Colonic mucosa (tissue), 4 donors: ENCODE measurements around the gene POMGNT1. TPM values are rescaled to one million over a fixed set of nuclear protein-coding genes. Genes with fewer than 3 reads are reported as not detected.
A peak's percentile ranks its signal among the peaks of the same experiment; 100 is the strongest.

Experiments
- DNase-seq: peaks from one replicate; pipeline ENCODE4 v3.0.0-alpha.2; 2020
- H3K27ac ChIP-seq: fragments of 200-600 bp; one replicate; pipeline ENCODE4 v1.8.0; 2021
- H3K27me3 ChIP-seq: fragments of 200-600 bp; one replicate; pipeline ENCODE4 v1.8.0; 2021
- H3K36me3 ChIP-seq: fragments of 200-600 bp; one replicate; pipeline ENCODE4 v1.8.0; 2021
- H3K4me1 ChIP-seq: fragments of 200-600 bp; one replicate; pipeline ENCODE4 v1.8.0; 2021; ENCODE audit warnings: mild to moderate bottlenecking
- H3K4me3 ChIP-seq: fragments of 200-600 bp; one replicate; pipeline ENCODE4 v1.8.0; 2021
- H3K9ac ChIP-seq, 2 donors: one replicate each; pipeline ENCODE4 v1.7.0; 2013; ENCODE audit warnings: control low read depth in 2 of 2, low read depth in 2 of 2, low read length in 2 of 2
- H3K9me3 ChIP-seq: fragments of 200-600 bp; one replicate; pipeline ENCODE4 v1.8.0; 2021
- CTCF ChIP-seq: fragments of 200-600 bp; IDR thresholded peaks from one replicate; pipeline ENCODE4 v1.8.0; 2022; ENCODE audit warnings: antibody characterized with exemption, mild to moderate bottlenecking
- intact Hi-C: fragments of 100-400 bp; cut with DNase I; formaldehyde crosslinking; loops from one replicate; pipeline ENCODE4 v1.14.1; 2022
- total RNA-seq, 2 donors: library from RNA; stranded (reverse); fragmentation: NEBNext Ultra II Directional in 1 of 2; extraction: Animal tissue kit (Norgen Biotek cat#: 25700) in 1 of 2; gene quantifications; one replicate each; pipeline ENCODE4 v1.2.1, GENCODE V29; 2021
- donor health status: healthy.
- donor health status: DM: no; HTN: no; CAD: no.
- donor health status: DM: no; HTN: no; CAD: no.

POMGNT1 gene
- total RNA-seq, 2 donors from 2014 or later: 20.9 to 38.9 TPM

GRCh38 chr1:46176211-46176865, 21.9 kb downstream of the POMGNT1 start, which contains the start of gene P3R3URF:
Gene P3R3URF (minus strand): TSS chr1:46176488. CDS start chr1:46176471, 17 bp downstream.
- Histone ChIP-seq H3K27ac (no peak within 1 kb of the TSS), H3K27me3 (no peaks in the 10 kb centered on the region), H3K4me1 (no peaks in the 10 kb centered on the region), H3K4me3 (no peak within 1 kb of the TSS), H3K9me3 (no peaks in the 10 kb centered on the region), H3K36me3 (no peaks in the 10 kb centered on the region), H3K9ac (no peak within 1 kb of the TSS)
- no peak for DNase-seq
- intact Hi-C loops: no loop called here
- TF ChIP-seq CTCF: no peak

DNA sequence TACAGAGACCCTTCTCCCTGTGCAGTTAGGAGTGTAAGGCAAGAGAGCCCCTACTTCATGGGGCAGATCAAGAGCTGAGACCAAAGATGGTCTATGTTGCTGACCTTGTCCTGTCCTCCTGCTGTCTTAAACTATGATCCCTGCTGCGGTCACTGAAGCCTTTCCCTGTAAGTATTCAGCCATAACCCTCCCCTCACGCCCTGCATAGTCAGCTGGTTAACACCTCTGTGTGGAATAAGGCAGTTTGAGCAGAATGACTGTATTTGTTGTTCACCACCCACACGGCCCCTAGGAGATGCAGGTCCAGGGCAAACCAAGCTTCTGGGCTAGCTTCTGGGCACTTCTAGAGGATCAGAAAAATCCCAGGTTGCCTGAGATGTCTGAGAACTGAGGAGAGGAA, 23.0 kb downstream of the POMGNT1 start:
- Histone ChIP-seq H3K36me3 (no peaks in the 10 kb centered on the region), H3K4me1 (no peaks in the 10 kb centered on the region), H3K27ac (no peak overlapping the region), H3K9ac (no peak overlapping the region), H3K9me3 (no peaks in the 10 kb centered on the region), H3K4me3 (no peak overlapping the region), H3K27me3 (no peaks in the 10 kb centered on the region)
- no peak for DNase-seq
- TF ChIP-seq CTCF: no peak
- intact Hi-C loops: no loop called here

DNA sequence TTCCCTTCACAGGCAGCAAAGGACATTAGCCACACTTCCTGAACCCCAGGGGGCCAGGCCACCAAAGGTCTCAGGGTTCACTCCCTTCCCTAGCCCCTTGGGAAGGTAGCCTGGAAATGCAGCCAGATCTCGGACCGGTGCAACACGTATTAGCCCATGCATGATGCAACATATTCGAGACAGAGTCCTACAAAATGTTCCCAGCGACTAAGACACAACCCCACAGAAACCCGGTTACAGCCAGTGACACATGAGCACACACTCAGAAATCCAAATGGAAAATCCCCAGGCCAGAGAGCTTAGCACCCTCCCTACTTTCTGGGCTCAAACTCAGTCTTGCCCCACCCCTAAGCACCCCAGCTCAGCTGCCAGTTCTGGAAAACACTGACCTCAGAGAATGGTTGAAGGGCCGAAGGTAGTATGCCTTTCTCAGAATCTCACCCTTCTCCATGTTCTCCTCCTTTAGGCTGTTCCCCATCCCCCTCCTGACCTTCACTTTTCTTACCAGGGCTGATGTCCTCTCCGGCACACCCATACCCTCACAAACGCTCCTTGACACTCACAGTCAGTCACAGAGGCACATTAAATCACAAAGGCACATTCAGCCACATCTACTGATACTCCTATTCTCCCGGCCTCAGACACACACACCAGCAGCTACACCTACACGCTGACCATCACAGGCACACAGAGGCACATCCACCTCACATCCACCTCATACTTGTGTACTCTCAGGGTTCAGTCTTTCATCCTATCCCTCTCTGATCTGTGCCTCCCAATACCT, 23.6 kb downstream of the POMGNT1 start, which contains the start of gene TSPAN1:
Gene TSPAN1, plus strand, starts transcription at position 640 of the 784 bp plus-strand sequence. CDS start 6,021 bp downstream, outside the sequence.
- H3K27ac ChIP-seq: no peak within 1 kb of the TSS
- no peaks in the 10 kb centered on the region for H3K4me1 ChIP-seq
- peak; percentile 25 for DNase-seq
- no peak within 1 kb of the TSS for H3K4me3 ChIP-seq
- no peaks in the 10 kb centered on the region for H3K27me3 ChIP-seq
- H3K9ac ChIP-seq: no peak within 1 kb of the TSS
- no peaks in the 10 kb centered on the region for H3K9me3 ChIP-seq
- intact Hi-C loops: no loop called here
- TF ChIP-seq CTCF: no peak
- no peaks in the 10 kb centered on the region for H3K36me3 ChIP-seq

DNA sequence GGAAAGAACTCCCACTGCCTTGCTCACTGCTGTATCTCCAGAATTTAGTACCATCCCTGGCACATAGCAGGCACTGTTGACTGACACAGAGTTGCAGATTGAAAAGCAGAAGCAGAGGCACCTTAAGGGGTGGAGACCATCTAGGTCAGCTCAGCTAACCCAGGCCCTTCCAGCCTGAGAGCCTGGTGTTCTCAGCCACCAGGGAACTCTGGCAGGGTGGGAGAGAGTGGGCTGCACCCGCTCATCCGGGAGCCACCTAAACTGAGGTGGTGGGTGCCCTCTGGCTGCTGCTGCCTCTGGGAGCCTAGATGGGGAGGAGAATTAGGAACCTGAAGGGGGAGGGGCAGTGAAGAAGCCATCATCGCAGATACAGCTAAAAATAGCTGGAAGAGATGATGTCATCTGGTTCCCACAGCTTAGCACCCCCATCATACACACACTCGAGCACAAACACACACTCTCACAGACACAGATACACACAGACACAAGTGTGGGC, 24.8 kb downstream of the POMGNT1 start:
- Histone ChIP-seq H3K4me3 (no peak overlapping the region), H3K9me3 (no peaks in the 10 kb centered on the region), H3K36me3 (no peaks in the 10 kb centered on the region), H3K27ac (no peak overlapping the region), H3K4me1 (no peaks in the 10 kb centered on the region), H3K9ac (no peak overlapping the region), H3K27me3 (no peaks in the 10 kb centered on the region)
- no peak for DNase-seq
- TF ChIP-seq CTCF: no peak
- intact Hi-C loops: no loop called here

- intact Hi-C loops: no loop called here
- Histone ChIP-seq H3K4me3 (no peak overlapping the region), H3K27ac (no peak overlapping the region), H3K27me3 (no peaks in the 10 kb centered on the region), H3K9me3 (no peaks in the 10 kb centered on the region), H3K4me1 (no peaks in the 10 kb centered on the region), H3K9ac (no peak overlapping the region), H3K36me3 (no peaks in the 10 kb centered on the region)
- no peak for TF ChIP-seq CTCF
- peak; percentile 25 for DNase-seq
These were observed 25.9 kb downstream of the POMGNT1 start for GRCh38 chr1:46172321-46172720.
